GM10266 (cell line): ENCODE measurements around the gene CACNA2D1.

Experiments
- DNase-seq: peaks from one replicate; pipeline ENCODE4 v3.0.0; 2012; ENCODE audit errors: extremely low spot score
- TF ChIP-seq, protein P1 (sequence below): IDR thresholded peaks from 2 replicates; pipeline ENCODE4 v1.5.1; 2012; ENCODE audit warnings: mild to moderate bottlenecking, low read depth; ENCODE audit not compliant: control insufficient read depth, insufficient read depth; ENCODE audit errors: missing control alignments

The CACNA2D1 gene

DNA sequence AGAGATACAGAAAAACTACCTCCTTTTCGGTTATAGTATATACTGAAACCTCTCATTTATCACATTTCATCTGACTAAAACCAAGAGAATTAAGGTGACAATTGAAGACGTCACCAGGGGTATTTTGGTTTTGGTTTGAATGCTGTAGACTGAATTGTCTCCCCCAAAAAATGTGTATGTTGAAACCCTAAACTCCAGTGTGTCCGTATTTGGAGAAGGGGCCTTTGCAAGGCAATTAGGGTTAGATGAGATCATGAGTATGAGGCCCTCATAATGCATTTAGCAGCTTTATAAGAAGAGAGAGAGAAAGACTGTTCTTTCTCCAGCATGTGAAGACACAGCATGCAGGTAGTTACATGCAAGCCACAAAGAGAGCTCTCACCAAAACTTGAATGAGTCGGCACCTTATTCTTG, 59.5 kb downstream of the CACNA2D1 start:
- no peak for DNase-seq
- TF ChIP-seq, protein P1, sequence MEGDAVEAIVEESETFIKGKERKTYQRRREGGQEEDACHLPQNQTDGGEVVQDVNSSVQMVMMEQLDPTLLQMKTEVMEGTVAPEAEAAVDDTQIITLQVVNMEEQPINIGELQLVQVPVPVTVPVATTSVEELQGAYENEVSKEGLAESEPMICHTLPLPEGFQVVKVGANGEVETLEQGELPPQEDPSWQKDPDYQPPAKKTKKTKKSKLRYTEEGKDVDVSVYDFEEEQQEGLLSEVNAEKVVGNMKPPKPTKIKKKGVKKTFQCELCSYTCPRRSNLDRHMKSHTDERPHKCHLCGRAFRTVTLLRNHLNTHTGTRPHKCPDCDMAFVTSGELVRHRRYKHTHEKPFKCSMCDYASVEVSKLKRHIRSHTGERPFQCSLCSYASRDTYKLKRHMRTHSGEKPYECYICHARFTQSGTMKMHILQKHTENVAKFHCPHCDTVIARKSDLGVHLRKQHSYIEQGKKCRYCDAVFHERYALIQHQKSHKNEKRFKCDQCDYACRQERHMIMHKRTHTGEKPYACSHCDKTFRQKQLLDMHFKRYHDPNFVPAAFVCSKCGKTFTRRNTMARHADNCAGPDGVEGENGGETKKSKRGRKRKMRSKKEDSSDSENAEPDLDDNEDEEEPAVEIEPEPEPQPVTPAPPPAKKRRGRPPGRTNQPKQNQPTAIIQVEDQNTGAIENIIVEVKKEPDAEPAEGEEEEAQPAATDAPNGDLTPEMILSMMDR = no peak

GRCh38 chr7:82382276-82382675, 61.3 kb downstream of the CACNA2D1 start:
- TF ChIP-seq, protein P1 = no peak
- no peak for DNase-seq

DNA sequence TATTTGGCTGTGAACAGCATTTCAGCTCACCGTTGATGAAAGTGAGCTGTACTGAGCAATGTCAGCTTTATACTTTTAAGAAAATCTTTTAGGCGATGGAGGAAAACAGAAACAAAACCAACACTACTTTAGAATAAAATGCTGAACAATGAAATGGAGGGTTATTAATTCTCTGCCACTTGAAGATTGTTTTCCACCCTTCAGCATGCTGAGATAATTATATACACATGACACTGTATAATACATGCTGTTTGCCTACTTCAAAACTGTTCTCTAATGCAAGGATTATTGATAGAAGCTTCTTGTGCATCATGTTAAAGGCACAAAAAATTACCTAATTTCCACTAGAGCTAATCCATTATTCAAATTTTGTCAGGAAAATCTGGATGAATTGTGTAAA, 66.8 kb downstream of the CACNA2D1 start:
- TF ChIP-seq, protein P1 = no peak
- no peak for DNase-seq

DNA sequence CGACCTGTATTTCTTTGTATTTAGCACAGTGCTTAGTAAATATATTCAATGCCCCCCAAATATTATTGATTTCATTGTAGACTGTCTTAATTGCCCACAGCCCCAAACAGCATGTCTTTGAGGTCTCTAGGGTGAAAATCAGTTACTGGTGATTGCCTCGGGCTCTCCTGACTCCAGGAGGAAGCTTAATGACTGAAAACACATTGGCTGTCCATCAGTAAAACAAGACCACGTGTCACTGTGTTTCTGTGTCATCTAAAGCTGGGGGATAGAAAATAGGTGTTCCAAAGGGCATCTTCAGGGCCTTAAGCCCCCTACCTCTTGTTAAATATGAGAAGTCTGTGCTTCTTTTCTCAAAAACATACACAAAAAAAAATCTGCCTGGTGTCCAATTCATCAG, 67.9 kb downstream of the CACNA2D1 start:
- TF ChIP-seq, protein P1 = no peak

DNA sequence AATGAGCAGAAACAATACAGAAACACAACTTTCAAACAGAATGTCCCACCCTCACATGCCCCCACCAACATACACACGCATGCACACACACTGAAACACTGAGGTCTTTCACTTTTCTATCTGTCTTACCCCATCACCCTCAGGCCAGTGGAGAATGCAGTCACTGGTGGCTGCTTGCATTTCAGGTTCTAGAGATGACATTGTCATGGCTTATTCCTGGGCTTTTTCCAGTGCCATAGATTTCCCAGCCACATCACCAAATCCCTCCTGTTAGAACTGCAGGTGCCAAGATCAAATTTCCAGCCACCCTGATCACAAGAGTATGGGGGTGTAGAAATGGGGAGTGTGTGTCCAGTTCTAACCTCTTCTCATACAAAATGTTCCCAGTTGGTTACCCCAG, 68.4 kb downstream of the CACNA2D1 start:
- TF ChIP-seq, protein P1 = no peak
- no peak for DNase-seq

More for the DNA sequence above, 67.9 kb downstream of the CACNA2D1 start:
- DNase-seq = no peak

DNA sequence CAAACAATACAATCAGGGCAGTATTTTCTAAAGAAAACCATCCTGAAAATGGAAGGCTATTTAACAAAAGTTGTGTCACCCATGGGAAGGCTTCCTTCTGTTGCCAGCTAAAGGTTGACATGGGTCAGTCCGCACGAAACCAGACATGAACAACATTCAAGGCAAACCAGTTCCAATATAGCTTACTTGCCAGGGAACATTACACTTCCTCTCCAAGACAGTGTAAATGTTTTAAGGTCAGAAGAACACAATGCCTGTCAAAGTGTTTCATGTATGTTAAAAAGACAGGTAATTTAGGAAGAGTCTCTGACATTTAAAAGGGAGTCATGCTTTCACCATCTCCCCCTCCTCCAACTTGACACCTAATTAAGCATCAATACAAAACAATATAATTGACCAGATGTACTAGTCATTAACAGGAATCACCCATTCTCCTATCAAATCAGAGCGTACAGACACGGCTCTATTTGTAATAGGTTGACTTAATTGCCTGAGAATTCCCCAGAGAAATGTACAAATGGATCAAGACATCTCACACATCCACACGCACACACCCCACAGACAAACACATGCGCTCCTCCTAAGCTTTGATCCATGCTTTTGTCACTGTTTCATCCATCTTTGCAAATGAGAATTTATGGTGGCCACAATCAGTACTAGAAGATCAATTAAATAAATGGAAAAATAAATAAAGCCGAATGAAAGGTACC, 69.5 kb downstream of the CACNA2D1 start:
- DNase-seq = no peak
- TF ChIP-seq, protein P1 = no peak

DNA sequence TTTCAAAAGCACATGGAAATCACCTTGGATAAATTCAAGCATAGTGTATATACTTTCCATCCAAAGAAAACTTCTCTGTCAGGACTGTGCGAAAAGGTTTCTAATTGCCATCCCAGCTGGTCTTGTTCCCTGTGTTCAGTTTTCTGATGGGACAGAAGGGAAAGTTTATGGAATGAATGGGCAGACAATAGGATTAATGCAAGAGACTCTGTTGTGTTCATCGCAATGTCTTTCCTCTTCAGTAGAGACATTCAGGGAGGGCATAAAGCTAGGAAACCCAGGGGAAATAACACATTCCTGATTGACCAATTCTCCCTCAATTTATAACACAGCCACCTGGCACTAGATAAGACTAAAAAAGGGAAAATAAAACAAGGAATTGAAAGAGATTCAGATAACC, 78.9 kb downstream of the CACNA2D1 start:
- DNase-seq = no peak
- TF ChIP-seq, protein P1 = no peak
